ENCODE measurements around the gene TRIM37. TPM values are rescaled to one million over a fixed set of nuclear protein-coding genes. Genes with fewer than 3 reads are reported as not detected.

Gene TRIM37
- total and polyA plus RNA-seq, 2 of the 8 experiments (the other 6 are each of a cell fraction or from before 2014, with no cell fraction given) = 38.2 to 57.0 TPM

GRCh38 chr17:59152925-59153324 is 46.2 kb upstream of the TRIM37 start:
- Histone ChIP-seq H4K5ac (ENCODE audit: insufficient read length, low read depth, low read length) (no peak overlapping the region), H3K14ac (ENCODE audit: insufficient read length) (no peak overlapping the region), H2BK20ac (ENCODE audit: low read length) (no peak overlapping the region), H3K36me3 (ENCODE audit: control insufficient read depth in 2 of 4, insufficient read depth in 4 of 4, low read length in 3 of 4) (no peaks in the 10 kb centered on the region; a peak in 1 of 8 replicates), H2AFZ (ENCODE audit: low read length) (no peak overlapping the region), H3K4me1 (replicated peaks in 1 of 4; ENCODE audit: control insufficient read depth in 3 of 4, insufficient read depth in 4 of 4, low read length in 3 of 4) (peaks cover 0 to 8% (median 3%) of the 10 kb centered on the region in 4 experiments; a peak in 4 of 7 replicates), H3K18ac (ENCODE audit: extremely low read depth, low read length) (no peak overlapping the region), H3K79me1 (ENCODE audit: low read depth, low read length) (no peaks in the 10 kb centered on the region; the same call in 1 of the 2 replicates), H3K56ac (replicated peaks; ENCODE audit: insufficient read length, low read depth, low read length) (no peak overlapping the region), H4K20me1 (replicated peaks in 1 of 2; ENCODE audit: control insufficient read depth in 1 of 2, insufficient read depth in 2 of 2, low read length in 2 of 2) (peaks cover 2 to 3% of the 10 kb centered on the region in 2 experiments), H2AK5ac (ENCODE audit: low read depth, low read length) (no peak overlapping the region), H2BK12ac (ENCODE audit: low read depth, low read length) (no peak overlapping the region), H2BK15ac (ENCODE audit: low read length) (no peak overlapping the region), H3K27ac (ENCODE audit: low read depth, low read length) (no peak overlapping the region), H2BK120ac (replicated peaks; ENCODE audit: low read depth, low read length) (no peak overlapping the region), H3K4me2 (ENCODE audit: insufficient read depth in 1 of 2, low read depth in 2 of 2, low read length in 2 of 2) (peak overlapping the region; percentile 79 to 92; a peak in 2 of 4 replicates), H3K4me3 (ENCODE audit: extremely low read depth in 1 of 4, insufficient read depth in 2 of 4, low read depth in 3 of 4, low read length in 4 of 4) (peak overlapping the region in 1 of 4 experiments; percentile 94; a peak in 4 of 8 replicates), H4K91ac (replicated peaks; ENCODE audit: insufficient read length, low read length) (no peak overlapping the region), H2BK5ac (ENCODE audit: low read depth, low read length) (no peak overlapping the region), H3K79me2 (ENCODE audit: control insufficient read depth in 1 of 2, insufficient read depth in 2 of 2, low read length in 2 of 2) (peaks cover 14 to 87% of the 10 kb centered on the region in 2 experiments), H3K27me3 (replicated peaks in 1 of 4; ENCODE audit: control insufficient read depth in 3 of 4, extremely low read depth in 1 of 4, insufficient read depth in 3 of 4, low read length in 3 of 4) (no peaks in the 10 kb centered on the region), H3K4ac (replicated peaks; ENCODE audit: insufficient read length, low read depth, low read length) (no peak overlapping the region), H3K23ac (ENCODE audit: insufficient read length) (no peak overlapping the region), H3K23me2 (ENCODE audit: low read depth, low read length) (peaks cover 9% of the 10 kb centered on the region), H4K8ac (ENCODE audit: extremely low read depth, insufficient read depth, low read length) (no peak overlapping the region), H3K9me3 (ENCODE audit: insufficient read depth in 2 of 2, low read depth in 1 of 2, low read length in 1 of 2) (no peaks in the 10 kb centered on the region), H3K9ac (replicated peaks in 1 of 4; ENCODE audit: extremely low read depth in 1 of 4, low read depth in 3 of 4, low read length in 3 of 4) (no peak overlapping the region)
- ChIA-PET POLR2A (ENCODE audit: partially characterized antibody) (interaction anchor here (0.7 to 3.9 kb wide), 4 partner anchors 11 to 50 kb away, joined by 3 to 32 read pairs (median 9); partner anchors contain the start of gene TRIM37), CTCF (ENCODE audit: partially characterized antibody) (no interaction called here)
- FAIRE-seq (no peak), DNase-seq (ENCODE audit: low read depth in 1 of 2, low spot score in 2 of 2) (no peak)
- TF ChIP-seq HDAC2 (IDR thresholded peaks at IDR 0.05; ENCODE audit: borderline replicate concordance in 1 of 2, low read depth in 2 of 2, low read length in 2 of 2) = no peak
- TF ChIP-seq CTBP2 (IDR thresholded peaks at IDR 0.05; ENCODE audit: borderline replicate concordance, insufficient read depth, insufficient read length, low read length) = no peak
- 76% methylated on average over 1 of the region's 1 CpG; no CpG with 5 or more reads in 1 of the 2 experiments for WGBS, 2 experiments (ENCODE audit: extremely low coverage in 1 of 2, insufficient coverage in 1 of 2, insufficient read length in 1 of 2, insufficient replicate concordance in 2 of 2, low coverage in 1 of 2, low lambda C conversion rate in 2 of 2, missing lambda C conversion rate in 1 of 2)

All from H1 (cell line).